ENCODE results near the gene CT47A1. TPM values are rescaled to one million over a fixed set of nuclear protein-coding genes. Genes with fewer than 3 reads are reported as not detected.

The CT47A1 gene
- total RNA-seq, 1 experiment from 2014 or later, result not detected

Other genes with a start within 250 kb of the CT47A1 start
- not detected in 2 replicates for gene CT47B1, start 109.9 kb downstream of the CT47A1 start, total RNA-seq (2014; rRNA removed)
- gene CT47A11, start 48.6 kb downstream of the CT47A1 start, total RNA-seq (2014; rRNA removed), result not detected in 2 replicates
- not detected in 2 replicates for gene CT47A10, start 43.7 kb downstream of the CT47A1 start, total RNA-seq (2014; rRNA removed)
- gene CT47A9, start 38.9 kb downstream of the CT47A1 start, total RNA-seq (2014; rRNA removed), result not detected in 2 replicates
- not detected in 2 replicates for gene CT47A8, start 34.0 kb downstream of the CT47A1 start, total RNA-seq (2014; rRNA removed)
- not detected in 2 replicates for gene CT47A7, start 29.2 kb downstream of the CT47A1 start, total RNA-seq (2014; rRNA removed)
- gene CT47A6, start 24.3 kb downstream of the CT47A1 start, total RNA-seq (2014; rRNA removed), result not detected in 2 replicates
- not detected in 2 replicates for gene CT47A5, start 19.4 kb downstream of the CT47A1 start, total RNA-seq (2014; rRNA removed)
- not detected in 2 replicates for gene CT47A4, start 14.6 kb downstream of the CT47A1 start, total RNA-seq (2014; rRNA removed)
- gene CT47A3, start 9.7 kb downstream of the CT47A1 start, total RNA-seq (2014; rRNA removed), result not detected in 2 replicates
- gene CT47A2, start 4.8 kb downstream of the CT47A1 start, total RNA-seq (2014; rRNA removed), result not detected in 2 replicates
- gene GLUD2, start 61.9 kb upstream of the CT47A1 start, total RNA-seq (2014; rRNA removed), result 0.29 and 0.40 TPM in 2 replicates

Measured in PC-3 (cell line).